NCI-H82 treated with DMSO at 0.1 percent for 48 hours (cell line): Measurements from ENCODE around the gene SFRP2.
A peak's percentile ranks its signal among the peaks of the same experiment; 100 is the strongest.

Source experiments
- DNase-seq: peaks from one replicate; lab custom pipeline; 2025; ENCODE audit not compliant: unreplicated experiment; lab: John Stamatoyannopoulos, UW

The SFRP2 gene

GRCh38 chr4:153773236-153773690 is 15.6 kb downstream of the SFRP2 start:
- peak; percentile 21 for DNase-seq

GRCh38 chr4:153771046-153771445 is 17.8 kb downstream of the SFRP2 start:
- no peak for DNase-seq

- DNase-seq, result no peak
Observed at GRCh38 chr4:153766758-153767157, 22.1 kb downstream of the SFRP2 start.

DNA sequence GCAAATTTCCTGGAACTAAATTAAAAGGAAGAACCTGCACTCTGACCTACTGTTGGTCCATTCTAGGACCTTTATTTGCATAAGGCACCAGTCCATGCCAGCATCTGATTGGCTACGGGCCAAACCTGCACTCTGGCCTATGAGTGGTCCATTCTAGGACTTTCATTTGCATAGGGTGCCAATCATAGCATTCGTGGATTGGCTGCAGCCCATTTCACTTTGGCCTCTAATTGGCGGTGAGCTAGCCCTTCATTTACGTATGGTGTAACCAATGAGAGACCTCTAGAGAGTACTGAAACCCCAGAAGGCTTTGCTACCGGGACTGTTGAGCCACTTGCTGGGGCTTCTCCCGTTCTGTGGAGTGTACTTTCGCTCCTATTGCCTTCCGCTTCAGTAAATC is 23.0 kb downstream of the SFRP2 start:
- DNase-seq, result no peak

DNA sequence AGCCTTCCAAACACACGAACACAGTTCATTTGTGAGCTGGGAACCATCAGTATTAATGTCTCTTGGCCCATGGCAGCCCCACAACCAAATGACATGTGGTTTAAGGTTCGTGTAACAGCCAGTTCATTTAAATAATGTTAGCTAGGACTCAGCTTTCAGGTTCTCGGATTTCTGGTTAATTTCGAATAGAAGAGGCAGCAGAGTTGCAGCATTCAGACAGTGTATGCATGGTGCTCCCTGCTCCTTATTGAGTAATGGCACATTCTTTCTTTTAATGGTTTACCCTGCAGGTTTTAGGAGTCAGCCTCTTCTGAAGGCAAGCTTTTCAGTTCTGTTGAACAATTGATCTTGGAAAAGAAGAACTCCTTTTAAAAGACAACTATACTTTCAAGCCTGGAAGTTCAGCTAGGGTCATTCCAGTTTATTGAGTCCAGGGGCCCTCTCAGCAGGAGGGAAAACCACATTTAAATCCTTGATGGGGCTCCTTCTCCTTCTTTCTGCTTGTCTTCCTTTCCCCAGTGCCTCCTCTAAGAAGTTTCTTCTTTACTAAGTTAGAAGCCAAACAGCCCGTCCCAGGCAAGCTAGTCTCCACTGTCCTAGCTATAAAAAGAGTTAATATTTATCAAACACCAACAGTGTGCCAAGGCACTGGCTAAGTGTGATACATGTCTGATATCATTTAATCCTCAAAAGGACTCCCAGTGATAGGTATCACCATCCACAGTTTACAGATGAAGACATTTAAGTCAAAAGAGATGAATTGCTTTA is 24.1 kb downstream of the SFRP2 start:
- no peak for DNase-seq

DNA sequence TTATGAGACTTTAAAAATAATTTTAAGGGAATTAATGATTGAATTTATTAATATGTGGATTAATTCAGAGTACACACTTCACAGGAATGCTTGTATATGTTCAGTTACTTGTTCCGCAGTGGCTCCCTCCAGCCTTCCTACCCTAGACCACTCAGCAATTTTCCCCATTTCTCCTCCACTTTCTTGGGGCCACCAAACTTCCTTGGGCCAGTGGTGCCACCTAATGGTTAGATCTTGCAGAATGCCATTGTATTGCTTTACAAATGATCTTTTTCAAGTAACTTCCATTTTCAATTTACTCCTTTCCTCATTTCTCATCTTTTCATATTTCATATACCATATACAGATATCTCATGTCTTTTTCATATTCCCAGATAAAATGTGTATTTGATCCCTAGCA is 25.5 kb downstream of the SFRP2 start:
- no peak for DNase-seq

DNA sequence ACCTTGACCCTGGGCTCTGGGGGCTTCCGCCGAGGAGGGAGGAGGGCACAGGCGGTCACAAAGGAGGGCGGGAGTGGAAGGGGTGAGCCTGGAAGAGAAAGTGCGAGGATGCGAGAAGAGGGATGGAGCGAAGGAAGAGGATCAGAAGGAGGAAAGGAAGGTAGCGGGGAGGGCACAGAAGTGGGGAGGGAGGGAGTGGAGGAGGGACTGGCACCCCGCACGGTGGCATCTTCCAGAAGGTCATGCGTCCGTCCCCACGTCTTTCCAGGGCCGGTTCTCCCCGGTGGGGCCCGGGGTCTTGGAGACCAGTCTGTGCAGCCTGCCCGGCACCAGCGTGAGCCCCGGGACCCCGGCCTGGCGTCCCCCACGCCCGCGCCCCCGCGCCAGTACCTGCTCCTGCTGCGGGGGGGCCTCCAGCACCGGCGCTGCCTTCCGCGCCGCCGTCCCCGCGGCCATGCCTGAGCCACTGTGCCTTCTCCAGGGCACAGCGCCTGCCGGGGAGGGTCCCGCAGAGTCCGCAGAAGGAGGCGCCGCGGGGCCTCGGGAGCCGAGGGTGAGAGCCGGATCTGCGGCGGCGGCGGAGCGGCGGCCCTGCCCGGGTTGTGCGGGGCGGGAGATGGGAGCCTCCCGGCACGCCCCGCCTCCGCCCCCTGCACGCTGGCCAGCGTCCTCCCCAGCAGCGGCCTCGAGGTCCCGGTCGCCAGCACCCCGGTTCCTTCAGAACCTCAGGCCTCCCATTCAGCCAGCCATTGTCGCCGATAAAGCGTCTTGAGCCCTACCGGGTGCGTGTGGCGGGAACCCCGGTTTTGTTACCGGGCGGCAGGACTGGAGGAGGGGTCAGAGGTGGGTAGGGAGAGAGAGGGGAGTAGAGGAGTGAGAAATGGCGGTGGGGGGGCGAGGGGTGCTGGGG is 29.2 kb downstream of the SFRP2 start, which contains the start of gene RNF175:
Gene RNF175 (minus strand): TSS at position 618 of the 910 bp plus-strand sequence. CDS start 162 bp downstream, at position 456.
- no peak for DNase-seq

- no peak for DNase-seq
Observed at GRCh38 chr4:153758688-153759406, 30.0 kb downstream of the SFRP2 start.

DNA sequence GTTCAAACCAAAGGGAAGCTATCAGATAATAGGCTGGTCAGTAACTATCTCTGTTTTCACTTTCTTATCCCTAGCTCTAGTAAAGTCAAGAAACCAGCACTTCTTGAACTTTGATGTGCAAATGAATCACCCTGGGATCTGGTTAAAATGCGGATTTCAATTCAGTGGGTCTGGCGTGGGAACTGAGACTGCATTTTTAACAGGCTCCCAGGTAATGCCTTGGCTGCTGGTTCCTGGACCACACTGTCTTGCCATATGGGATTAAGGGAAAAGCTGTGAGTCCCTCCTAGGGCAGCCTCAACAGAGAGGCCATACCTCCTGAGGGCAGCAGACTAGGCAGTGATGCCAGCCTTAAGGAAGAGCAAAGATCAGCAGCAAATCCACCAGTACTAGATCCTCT is 30.7 kb downstream of the SFRP2 start:
- DNase-seq, result no peak

GRCh38 chr4:153757407-153757806 is 31.5 kb downstream of the SFRP2 start:
- DNase-seq, result no peak

DNA sequence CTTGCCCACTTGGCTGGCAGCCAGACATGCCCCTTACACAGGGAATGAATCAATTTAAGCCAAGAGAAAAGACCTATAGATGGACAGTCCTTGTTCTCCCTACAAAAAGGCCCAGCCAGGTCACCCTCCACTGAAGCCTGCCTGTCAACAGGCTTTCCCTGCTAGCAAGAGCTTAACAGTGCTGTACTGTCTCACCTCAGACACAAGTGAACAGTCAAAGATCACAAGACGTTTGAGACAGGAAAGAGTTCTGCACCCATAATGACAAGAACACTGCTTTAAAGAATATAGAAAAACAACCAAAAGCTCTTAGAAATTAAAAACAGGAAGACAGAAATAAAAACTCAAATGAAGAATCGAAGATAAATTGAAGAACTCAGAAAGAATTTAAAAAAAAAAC is 33.7 kb downstream of the SFRP2 start:
- DNase-seq, result no peak

- DNase-seq, result peak; percentile 0
Observed at GRCh38 chr4:153750197-153750817, 38.6 kb downstream of the SFRP2 start.

DNA sequence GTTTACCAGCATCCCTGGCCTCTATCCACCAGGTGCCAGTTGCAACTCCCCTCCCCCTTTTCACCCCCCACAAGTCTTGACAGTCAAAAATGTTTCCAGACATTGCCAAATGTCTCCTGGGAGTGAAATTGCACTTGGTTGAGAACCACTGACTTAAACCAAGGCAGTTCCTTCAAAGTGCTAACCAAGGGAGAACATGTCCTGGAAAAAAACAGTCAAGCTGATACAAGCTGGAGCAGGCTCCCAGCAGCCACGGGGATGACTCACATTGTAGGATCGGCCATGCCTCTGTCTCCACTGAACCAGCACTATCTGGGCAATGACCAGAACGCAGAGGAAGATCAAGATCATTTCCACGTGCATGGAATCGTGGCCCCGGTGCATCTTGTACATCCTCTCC is 40.5 kb downstream of the SFRP2 start:
- DNase-seq, result no peak

DNA sequence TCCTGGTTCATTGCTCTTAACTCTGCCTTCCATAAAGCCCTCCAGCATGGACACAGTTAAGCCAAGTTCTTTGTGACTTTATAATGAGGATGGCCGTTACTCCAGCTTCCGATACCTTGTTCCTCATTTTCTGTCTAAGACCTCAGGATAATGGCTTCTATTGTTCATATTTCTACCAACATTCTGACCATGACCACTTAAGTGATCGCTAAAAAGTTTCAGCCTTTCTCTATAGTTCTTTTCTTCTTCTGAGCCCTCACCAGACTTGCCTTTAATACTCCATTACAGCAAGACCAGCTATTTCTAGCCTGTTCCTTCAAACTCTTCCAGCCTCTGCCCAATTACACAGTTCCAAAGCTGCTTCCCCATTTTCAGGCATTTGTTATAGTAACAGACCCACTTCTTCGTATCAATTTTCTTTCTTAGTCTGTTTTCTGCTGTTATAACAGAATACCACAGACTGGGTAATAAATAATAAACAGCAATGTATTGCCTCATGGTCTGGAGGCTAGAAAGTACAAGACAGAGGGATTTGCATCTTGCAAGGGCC is 41.4 kb downstream of the SFRP2 start:
- DNase-seq, result no peak

DNA sequence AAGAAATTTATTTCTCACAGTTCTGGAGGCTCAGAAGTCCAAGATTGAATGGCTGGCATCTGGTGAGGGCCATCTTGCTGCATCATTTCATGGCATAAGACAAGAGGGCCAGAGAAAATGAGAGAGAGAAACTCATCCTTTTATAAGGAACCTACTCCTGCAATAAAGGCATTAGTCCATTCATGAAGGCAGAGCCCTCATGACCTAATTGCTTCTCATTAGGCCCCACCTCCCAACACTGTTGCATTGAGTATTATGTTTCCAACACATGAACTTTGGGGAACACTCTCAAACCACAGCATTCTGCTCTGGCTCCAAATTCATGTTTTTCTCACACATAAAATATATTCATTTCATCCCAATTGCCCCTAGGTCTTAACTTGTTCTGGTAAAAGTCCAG is 43.2 kb downstream of the SFRP2 start:
- no peak for DNase-seq

- no peak for DNase-seq
Observed at GRCh38 chr4:153741541-153741940, 47.3 kb downstream of the SFRP2 start.

DNA sequence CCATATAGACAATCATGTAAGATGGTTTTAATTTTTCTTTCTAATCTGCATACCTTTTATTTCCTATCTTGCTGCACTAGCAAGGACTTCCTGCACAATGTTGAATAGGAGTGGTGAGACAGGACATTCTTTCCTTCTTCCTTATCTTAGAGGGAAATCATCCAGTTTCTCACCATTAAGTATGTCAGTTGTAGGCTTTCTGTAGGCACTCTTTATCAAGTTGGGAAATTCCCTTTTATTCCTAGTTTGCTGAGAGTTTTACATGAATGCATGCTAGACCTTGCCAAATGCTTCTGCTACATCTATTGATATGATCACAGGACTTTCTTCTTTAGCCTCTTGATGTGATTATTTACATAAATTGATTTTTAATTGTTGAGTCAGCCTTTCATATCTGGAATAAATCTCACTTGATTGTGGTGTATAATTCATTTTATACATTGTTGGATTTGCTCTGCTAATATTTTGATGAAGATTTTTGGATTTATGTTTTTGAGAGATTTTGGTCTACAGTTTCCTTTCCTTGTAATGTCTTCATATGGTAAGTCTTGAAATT is 52.9 kb downstream of the SFRP2 start:
- DNase-seq, result no peak

- no peak for DNase-seq
Observed at GRCh38 chr4:153733751-153734448, 55.0 kb downstream of the SFRP2 start.

GRCh38 chr4:153731239-153731638 is 57.6 kb downstream of the SFRP2 start:
- no peak for DNase-seq
